Measurements from ENCODE around the gene OLFM2. TPM values are rescaled to one million over a fixed set of nuclear protein-coding genes. Genes with fewer than 3 reads are reported as not detected.
"Not testable (repeated sequence)": the region's sequence is repeated elsewhere in the genome, so short reads cannot be mapped to it uniquely, and the experiment has no call there.

Gene OLFM2
- polyA plus RNA-seq, 4 donors: 16.1 to 29.2 (median 18.0) TPM

DNA sequence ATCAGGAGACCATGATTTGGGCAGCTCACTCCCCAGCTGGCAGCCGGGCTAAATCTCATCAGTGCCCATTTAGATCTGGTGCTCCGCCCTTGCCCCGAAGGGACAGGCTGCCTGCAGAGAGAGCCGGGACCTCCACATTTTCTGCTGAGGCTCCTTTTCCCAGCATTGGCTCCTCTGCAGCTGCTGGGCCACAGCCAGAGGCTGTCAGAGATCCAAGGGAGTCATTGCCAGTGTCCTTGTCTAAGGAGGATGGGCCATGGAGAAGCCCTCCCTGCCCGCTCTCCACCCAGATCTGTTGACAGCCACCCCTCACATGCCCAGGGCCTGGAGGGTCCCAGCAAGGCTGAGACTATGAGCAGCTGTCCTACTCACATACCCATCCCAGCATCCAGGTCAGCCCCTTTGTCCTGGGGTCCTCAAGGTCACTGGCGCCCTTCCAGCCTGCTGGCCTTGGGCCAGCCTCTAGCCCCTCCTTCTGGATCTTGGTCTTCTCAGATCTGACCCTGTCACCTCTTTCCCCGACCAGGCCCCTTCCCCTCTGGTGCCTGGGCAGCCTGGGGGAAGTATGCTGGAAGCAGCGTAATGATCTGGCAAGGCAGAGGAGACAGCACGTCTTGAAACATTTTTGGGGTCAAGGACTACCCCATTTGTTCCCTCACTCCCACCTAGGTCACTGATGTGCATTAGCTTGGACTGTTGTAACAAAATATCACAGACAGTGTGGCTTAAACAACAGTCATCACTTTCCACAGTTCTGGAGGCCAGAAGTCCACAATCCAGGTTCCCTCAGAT is 93.3 kb downstream of the OLFM2 start:
- DNase-seq (ENCODE audit: low read depth in 4 of 4, low spot score in 3 of 4): no peak

DNA sequence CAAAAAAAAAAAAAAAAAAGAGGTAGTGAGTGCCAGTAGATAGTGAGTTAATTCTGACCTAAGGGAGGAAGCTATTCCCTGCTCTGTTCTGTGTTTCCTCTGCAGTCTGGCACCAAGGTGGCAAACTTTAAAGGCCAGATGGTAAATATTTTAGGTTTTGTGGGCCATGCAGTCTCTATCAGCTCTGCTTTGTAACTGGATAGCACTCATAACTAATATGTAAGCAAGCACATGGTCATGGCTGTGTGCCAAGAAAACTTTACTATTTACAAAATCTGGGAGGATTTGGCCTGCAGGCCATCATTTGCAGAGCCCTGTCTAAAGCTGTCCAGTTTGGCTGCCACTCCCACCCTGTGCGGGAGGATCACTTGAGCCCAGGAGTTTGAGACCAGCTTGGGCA is 96.9 kb downstream of the OLFM2 start:
- no peak for DNase-seq (ENCODE audit: low read depth in 4 of 4, low spot score in 3 of 4)

- no peak for DNase-seq (ENCODE audit: low read depth in 4 of 4, low spot score in 3 of 4)
Observed at GRCh38 chr19:9838324-9838723, 98.0 kb downstream of the OLFM2 start.

GRCh38 chr19:9836021-9836420 is 100.3 kb downstream of the OLFM2 start:
- no peak for DNase-seq (ENCODE audit: low read depth in 4 of 4, low spot score in 3 of 4)

- no peak for DNase-seq (ENCODE audit: low read depth in 4 of 4, low spot score in 3 of 4)
Observed at GRCh38 chr19:9835507-9835949, 100.8 kb downstream of the OLFM2 start.

GRCh38 chr19:9834726-9835506 is 101.4 kb downstream of the OLFM2 start, which contains the start of gene PIN1:
TSS of gene PIN1 (plus strand) at chr19:9835318. CDS start at chr19:9835345, 27 bp downstream.
- peak; percentile 95 to 98 (median 96) for DNase-seq (ENCODE audit: low read depth in 4 of 4, low spot score in 3 of 4)

GRCh38 chr19:9834307-9834725 is 102.0 kb downstream of the OLFM2 start:
- DNase-seq (ENCODE audit: low read depth in 4 of 4, low spot score in 3 of 4): no peak

- DNase-seq (ENCODE audit: low read depth in 4 of 4, low spot score in 3 of 4): no peak
Observed at GRCh38 chr19:9828551-9829063, 107.7 kb downstream of the OLFM2 start.

DNA sequence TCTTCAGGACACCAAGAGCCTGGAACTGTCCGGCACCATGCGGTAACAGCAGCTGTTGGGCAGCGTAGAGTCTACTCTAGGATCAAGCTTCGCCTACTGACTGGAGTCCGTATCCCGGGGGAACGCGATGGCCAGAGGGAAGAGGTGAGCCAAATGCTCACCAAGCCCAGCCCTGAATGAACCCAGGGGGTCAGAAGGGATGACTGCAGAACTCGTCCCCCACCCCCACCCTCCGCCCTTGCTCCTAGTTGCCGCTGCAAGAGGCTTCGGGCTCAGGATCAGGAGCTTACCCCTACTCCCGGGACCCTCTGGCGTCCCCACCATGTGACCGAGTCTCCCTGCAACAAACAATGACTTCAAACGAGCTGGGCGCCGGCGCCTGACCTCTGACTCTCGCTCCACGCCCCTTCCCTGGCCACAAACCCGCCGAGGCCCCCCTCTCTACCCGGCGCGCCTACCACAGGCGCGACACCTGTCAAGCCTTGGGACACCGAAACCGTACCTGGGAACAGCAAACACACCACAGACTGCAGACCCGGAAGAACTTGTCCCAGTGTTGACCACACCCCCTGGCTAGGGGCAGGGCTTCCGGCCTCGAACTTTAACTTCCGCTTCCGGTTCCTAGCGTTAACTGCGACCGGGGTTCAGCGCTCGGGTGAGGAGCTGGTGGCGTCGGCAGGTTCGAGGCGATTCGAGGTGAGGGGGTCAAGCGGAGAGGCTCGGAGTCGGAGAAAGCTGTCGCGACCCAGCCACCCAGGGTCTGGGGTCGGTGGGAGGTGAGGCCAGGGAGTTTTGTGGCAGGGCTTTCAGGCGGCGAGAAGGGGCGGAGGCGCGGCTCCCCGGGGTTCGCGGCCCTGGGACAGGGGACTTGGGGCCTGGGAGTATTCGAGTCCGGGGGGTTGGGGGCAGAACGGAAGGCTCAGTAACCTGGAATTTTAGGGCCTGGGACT is 108.8 kb downstream of the OLFM2 start, which contains the start of gene UBL5:
Gene UBL5 (plus strand): TSS at position 630 of the 950 bp plus-strand sequence. CDS start 420 bp downstream, outside the sequence.
- peak; percentile 81 to 86 (median 84) for DNase-seq (ENCODE audit: low read depth in 4 of 4, low spot score in 3 of 4)

DNA sequence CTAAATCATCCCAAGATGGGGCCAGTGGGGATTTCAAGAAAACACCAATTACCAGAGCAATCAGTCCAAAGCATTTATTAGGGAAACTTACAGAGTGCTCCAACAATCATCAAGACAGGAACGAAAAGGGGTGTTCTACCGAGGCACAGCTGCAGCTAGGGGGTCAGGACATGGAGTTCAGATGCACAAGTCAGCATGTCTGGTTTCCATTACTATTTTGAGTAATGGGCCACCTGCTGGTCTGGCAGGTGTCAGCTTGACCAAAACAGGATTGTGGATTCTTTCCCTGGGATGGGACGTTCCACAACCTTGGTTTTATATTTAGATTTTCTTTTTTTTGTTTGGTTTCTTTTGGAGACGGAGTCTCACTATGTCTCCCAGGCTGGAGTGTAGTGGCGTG is 112.5 kb downstream of the OLFM2 start:
- DNase-seq (ENCODE audit: low read depth in 4 of 4, low spot score in 3 of 4): no peak

DNA sequence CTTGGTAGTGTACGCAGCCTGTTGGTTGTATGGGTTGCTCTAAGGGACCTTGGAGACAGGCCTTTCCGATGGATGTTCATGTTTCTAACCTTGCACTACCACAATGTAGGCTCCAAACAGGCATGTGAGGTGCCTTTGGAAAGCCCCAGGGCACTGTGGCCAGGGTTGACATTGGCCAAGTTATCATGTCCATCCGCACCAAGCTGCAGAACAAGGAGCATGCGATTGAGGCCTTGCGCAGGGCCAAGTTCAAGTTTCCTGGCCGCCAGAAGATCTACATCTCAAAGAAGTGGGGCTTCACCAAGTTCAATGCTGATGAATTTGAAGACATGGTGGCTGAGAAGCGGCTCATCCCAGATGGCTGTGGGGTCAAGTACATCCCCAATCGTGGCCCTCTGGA is 116.3 kb downstream of the OLFM2 start:
- DNase-seq (ENCODE audit: low read depth in 4 of 4, low spot score in 3 of 4): not testable (repeated sequence)

DNA sequence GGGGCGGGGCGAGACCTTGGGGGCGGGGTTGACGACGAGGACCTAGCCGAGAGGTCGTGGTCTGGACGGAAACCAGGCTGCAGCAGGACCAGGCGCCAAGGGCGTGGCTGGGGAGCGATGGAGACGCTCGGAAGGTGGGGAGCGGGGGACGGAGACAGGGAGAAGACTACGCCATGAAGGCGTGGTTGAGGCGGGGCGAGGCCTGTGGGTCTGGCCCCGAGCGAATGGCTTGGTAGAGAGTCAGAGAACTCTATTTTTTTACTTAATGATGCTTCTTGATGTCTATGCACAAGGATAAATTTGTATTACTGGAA is 116.8 kb downstream of the OLFM2 start:
- DNase-seq (ENCODE audit: low read depth in 4 of 4, low spot score in 3 of 4): no peak

DNA sequence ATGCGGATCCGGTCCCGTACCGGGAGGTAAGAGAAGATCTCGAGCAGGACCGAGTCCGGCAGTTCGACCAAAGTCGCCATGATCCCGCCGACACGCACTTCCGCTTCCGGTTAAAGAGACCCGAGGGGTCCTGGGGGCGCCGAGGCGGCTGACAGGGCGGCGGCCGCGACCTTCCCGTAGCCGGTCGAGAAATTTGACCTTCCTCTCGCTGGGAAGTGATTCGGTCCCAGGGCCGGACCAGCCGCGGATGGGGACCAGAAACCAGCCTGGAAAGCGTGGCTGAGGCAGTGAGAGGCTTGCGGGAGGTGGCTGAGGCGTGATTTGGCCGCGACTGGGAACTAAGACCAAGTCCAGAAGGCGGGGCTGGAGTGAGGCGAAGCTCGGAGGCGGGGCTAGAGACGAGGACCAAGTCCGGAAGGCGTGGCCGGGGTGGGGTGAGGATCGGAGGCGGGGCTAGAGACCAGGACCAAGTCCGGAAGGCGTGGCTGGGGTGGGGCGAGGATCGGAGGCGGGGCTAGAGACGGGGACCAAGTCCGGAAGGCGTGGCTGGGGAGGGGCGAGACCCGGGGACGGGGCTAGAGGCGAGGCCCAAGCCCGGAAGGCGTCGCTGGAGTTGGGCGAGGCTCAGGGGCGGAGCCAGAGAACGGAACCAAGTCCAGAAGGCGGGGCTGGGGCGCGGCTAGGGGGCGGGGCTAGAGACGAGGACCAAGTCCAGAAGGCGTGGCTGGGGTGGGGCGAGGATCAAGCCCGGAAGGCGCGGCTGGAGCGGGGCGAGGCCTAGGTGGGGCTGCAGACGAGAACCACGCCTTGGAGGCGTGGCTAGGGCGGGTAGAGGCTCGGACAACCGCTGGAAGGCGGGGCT is 117.3 kb downstream of the OLFM2 start, which contains the start of gene FBXL12:
Gene FBXL12 (minus strand): TSS at position 346 of the 862 bp plus-strand sequence. CDS start 266 bp downstream, at position 80.
- peak; percentile 98 to 100 (median 99) for DNase-seq (ENCODE audit: low read depth in 4 of 4, low spot score in 3 of 4)

GRCh38 chr19:9818175-9818733 is 118.1 kb downstream of the OLFM2 start:
- no peak for DNase-seq (ENCODE audit: low read depth in 4 of 4, low spot score in 3 of 4)

DNA sequence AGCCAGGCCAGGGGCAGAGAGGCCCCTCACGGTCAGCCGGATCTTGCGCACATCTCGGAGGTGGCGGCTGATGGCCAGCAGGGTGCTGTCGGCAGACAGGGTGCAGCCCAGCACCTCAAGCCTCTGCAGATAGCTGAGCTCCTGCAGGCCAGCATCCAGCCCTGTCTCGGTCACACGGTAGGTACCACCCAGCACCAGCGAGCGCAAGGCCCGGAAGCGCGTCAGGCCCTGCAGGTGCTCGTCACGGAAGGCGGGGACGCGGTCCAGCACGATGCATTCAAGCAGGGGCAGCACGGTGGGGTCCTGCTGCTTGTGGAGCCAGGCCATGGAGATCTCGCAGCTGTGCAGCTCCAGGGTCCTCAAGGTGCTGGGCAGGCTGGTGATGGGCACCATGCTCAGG is 125.2 kb downstream of the OLFM2 start:
- DNase-seq (ENCODE audit: low read depth in 4 of 4, low spot score in 3 of 4): no peak

GRCh38 chr19:9808855-9809824 is 127.2 kb downstream of the OLFM2 start:
- no peak for DNase-seq (ENCODE audit: low read depth in 4 of 4, low spot score in 3 of 4)

GRCh38 chr19:9806803-9807202 is 129.5 kb downstream of the OLFM2 start:
- DNase-seq (ENCODE audit: low read depth in 4 of 4, low spot score in 3 of 4): no peak
